ENCODE measurements around the gene SH3D21.

SH3D21 gene

GRCh38 chr1:36344395-36344680, 38.2 kb downstream of the SH3D21 start:
- no peak overlapping the region for H3K27ac ChIP-seq (ENCODE audit: low read depth, low read length)
- H3K36me3 ChIP-seq (ENCODE audit: control insufficient read depth, low read length): peaks cover 84% of the 10 kb centered on the region
- no peaks in the 10 kb centered on the region for H3K27me3 ChIP-seq (ENCODE audit: control insufficient read depth, low read length)

GRCh38 chr1:36345353-36345752, 39.2 kb downstream of the SH3D21 start:
- no peaks in the 10 kb centered on the region for H3K9me2 ChIP-seq (replicated peaks; ENCODE audit: control insufficient read depth, low read length)
- H3K27ac ChIP-seq (ENCODE audit: low read depth, low read length): no peak overlapping the region
- H3K27me3 ChIP-seq (ENCODE audit: control insufficient read depth, low read length): no peaks in the 10 kb centered on the region
- H3K4me2 ChIP-seq (ENCODE audit: low read length): no peak overlapping the region
- H3K4me3 ChIP-seq (ENCODE audit: low read length): no peak overlapping the region
- no peaks in the 10 kb centered on the region for H4K20me1 ChIP-seq (ENCODE audit: control insufficient read depth, insufficient read depth, low read depth, low read length)
- TF ChIP-seq CTCF (IDR thresholded peaks at IDR 0.05; ENCODE audit: low read depth, low read length, poor library complexity, severe bottlenecking) (no peak), EZH2phosphoT487 (IDR thresholded peaks at IDR 0.05; ENCODE audit: borderline replicate concordance, low read length) (no peak)
- no peaks in the 10 kb centered on the region for H3K79me2 ChIP-seq (ENCODE audit: control insufficient read depth, low read length)
- peaks cover 86% of the 10 kb centered on the region for H3K36me3 ChIP-seq (ENCODE audit: control insufficient read depth, low read length)
- no peaks in the 10 kb centered on the region for H3K4me1 ChIP-seq (ENCODE audit: control insufficient read depth, low read length)
- no peaks in the 10 kb centered on the region for H3F3A ChIP-seq (ENCODE audit: control insufficient read depth, insufficient read depth)
- no peaks in the 10 kb centered on the region for H3K9me3 ChIP-seq (ENCODE audit: control insufficient read depth, insufficient read depth, low read length)

More at GRCh38 chr1:36344395-36344680, 38.2 kb downstream of the SH3D21 start:
- no peak for TF ChIP-seq EZH2phosphoT487 (IDR thresholded peaks at IDR 0.05; ENCODE audit: borderline replicate concordance, low read length)
- TF ChIP-seq CTCF (IDR thresholded peaks at IDR 0.05; ENCODE audit: low read depth, low read length, poor library complexity, severe bottlenecking): no peak
- H3K9me2 ChIP-seq (replicated peaks; ENCODE audit: control insufficient read depth, low read length): no peaks in the 10 kb centered on the region
- H3K4me3 ChIP-seq (ENCODE audit: low read length): no peak overlapping the region
- no peaks in the 10 kb centered on the region for H4K20me1 ChIP-seq (ENCODE audit: control insufficient read depth, insufficient read depth, low read depth, low read length)
- H3K9me3 ChIP-seq (ENCODE audit: control insufficient read depth, insufficient read depth, low read length): no peaks in the 10 kb centered on the region
- H3K4me1 ChIP-seq (ENCODE audit: control insufficient read depth, low read length): peaks cover 2% of the 10 kb centered on the region
- no peaks in the 10 kb centered on the region for H3K79me2 ChIP-seq (ENCODE audit: control insufficient read depth, low read length)
- H3F3A ChIP-seq (ENCODE audit: control insufficient read depth, insufficient read depth): no peaks in the 10 kb centered on the region; the same call in 1 of the 2 replicates
- H3K4me2 ChIP-seq (ENCODE audit: low read length): no peak overlapping the region

GRCh38 chr1:36346741-36347370, 40.7 kb downstream of the SH3D21 start:
- TF ChIP-seq EZH2phosphoT487 (IDR thresholded peaks at IDR 0.05; ENCODE audit: borderline replicate concordance, low read length) (no peak), CTCF (IDR thresholded peaks at IDR 0.05; ENCODE audit: low read depth, low read length, poor library complexity, severe bottlenecking) (no peak)
- Histone ChIP-seq H3K27ac (ENCODE audit: low read depth, low read length) (no peak overlapping the region), H3K9me3 (ENCODE audit: control insufficient read depth, insufficient read depth, low read length) (no peaks in the 10 kb centered on the region), H3K4me3 (ENCODE audit: low read length) (no peak overlapping the region), H4K20me1 (ENCODE audit: control insufficient read depth, insufficient read depth, low read depth, low read length) (no peaks in the 10 kb centered on the region), H3K9me2 (replicated peaks; ENCODE audit: control insufficient read depth, low read length) (no peaks in the 10 kb centered on the region), H3F3A (ENCODE audit: control insufficient read depth, insufficient read depth) (no peaks in the 10 kb centered on the region), H3K4me2 (ENCODE audit: low read length) (no peak overlapping the region), H3K79me2 (ENCODE audit: control insufficient read depth, low read length) (no peaks in the 10 kb centered on the region), H3K4me1 (ENCODE audit: control insufficient read depth, low read length) (no peaks in the 10 kb centered on the region), H3K36me3 (ENCODE audit: control insufficient read depth, low read length) (peaks cover 89% of the 10 kb centered on the region), H3K27me3 (ENCODE audit: control insufficient read depth, low read length) (no peaks in the 10 kb centered on the region)

All from DOHH2 (cell line).